ENCODE results near the gene OBSCN.

Gene OBSCN

GRCh38 chr1:228207851-228208821 lies at the start of gene OBSCN:
Gene OBSCN (plus strand): TSS chr1:228208044. CDS start chr1:228211784, 3,740 bp downstream.
- H3K9ac ChIP-seq (ENCODE audit: low read length), result no peak within 1 kb of the TSS
- no peak within 1 kb of the TSS for H3K27ac ChIP-seq (ENCODE audit: low read depth, low read length)
- no peaks in the 10 kb centered on the region for H3K4me1 ChIP-seq (ENCODE audit: insufficient read depth, low read length)
- no peaks in the 10 kb centered on the region for H3K9me3 ChIP-seq (ENCODE audit: low read length)
- peaks cover 0 to 12% of the 10 kb centered on the region in 2 donors for H3K27me3 ChIP-seq (ENCODE audit: control insufficient read depth in 1 of 2, insufficient read depth in 2 of 2, low read length in 2 of 2)
- no peaks in the 10 kb centered on the region for H3K36me3 ChIP-seq (ENCODE audit: insufficient read depth, low read length)
- H3K4me3 ChIP-seq (ENCODE audit: low read depth in 1 of 2, low read length in 2 of 2), result no peak within 1 kb of the TSS

- peaks cover 11% of the 10 kb centered on the region for H3K36me3 ChIP-seq (ENCODE audit: insufficient read depth, low read length)
- H3K4me3 ChIP-seq (ENCODE audit: low read depth in 1 of 2, low read length in 2 of 2), result no peak overlapping the region
- H3K9ac ChIP-seq (ENCODE audit: low read length), result no peak overlapping the region
- H3K4me1 ChIP-seq (ENCODE audit: insufficient read depth, low read length), result peaks cover 16% of the 10 kb centered on the region
- no peak overlapping the region for H3K27ac ChIP-seq (ENCODE audit: low read depth, low read length)
- H3K9me3 ChIP-seq (ENCODE audit: low read length), result no peaks in the 10 kb centered on the region
- peaks cover 0 to 14% of the 10 kb centered on the region in 2 donors for H3K27me3 ChIP-seq (ENCODE audit: control insufficient read depth in 1 of 2, insufficient read depth in 2 of 2, low read length in 2 of 2)
These were observed 49.5 kb upstream of the OBSCN start for GRCh38 chr1:228158151-228159007.

- peaks cover 0 to 15% of the 10 kb centered on the region in 2 donors for H3K27me3 ChIP-seq (ENCODE audit: control insufficient read depth in 1 of 2, insufficient read depth in 2 of 2, low read length in 2 of 2)
- H3K4me3 ChIP-seq (ENCODE audit: low read depth in 1 of 2, low read length in 2 of 2), result no peak overlapping the region
- no peak overlapping the region for H3K9ac ChIP-seq (ENCODE audit: low read length)
- peaks cover 8% of the 10 kb centered on the region for H3K36me3 ChIP-seq (ENCODE audit: insufficient read depth, low read length)
- H3K27ac ChIP-seq (ENCODE audit: low read depth, low read length), result no peak overlapping the region
- H3K4me1 ChIP-seq (ENCODE audit: insufficient read depth, low read length), result peaks cover 16% of the 10 kb centered on the region
- H3K9me3 ChIP-seq (ENCODE audit: low read length), result no peaks in the 10 kb centered on the region
These were observed 48.7 kb upstream of the OBSCN start for GRCh38 chr1:228159008-228159665.

- Histone ChIP-seq H3K9me3 (ENCODE audit: low read length) (no peaks in the 10 kb centered on the region), H3K27ac (ENCODE audit: low read depth, low read length) (no peak overlapping the region), H3K9ac (ENCODE audit: low read length) (no peak overlapping the region), H3K4me3 (ENCODE audit: low read depth in 1 of 2, low read length in 2 of 2) (no peak overlapping the region), H3K36me3 (ENCODE audit: insufficient read depth, low read length) (no peaks in the 10 kb centered on the region), H3K27me3 (ENCODE audit: control insufficient read depth in 1 of 2, insufficient read depth in 2 of 2, low read length in 2 of 2) (peaks cover 0 to 15% of the 10 kb centered on the region in 2 donors), H3K4me1 (ENCODE audit: insufficient read depth, low read length) (peaks cover 16% of the 10 kb centered on the region)
These were observed 47.6 kb upstream of the OBSCN start for GRCh38 chr1:228160201-228160761.

- Histone ChIP-seq H3K9ac (ENCODE audit: low read length) (no peak overlapping the region), H3K4me3 (ENCODE audit: low read depth in 1 of 2, low read length in 2 of 2) (no peak overlapping the region), H3K27me3 (ENCODE audit: control insufficient read depth in 1 of 2, insufficient read depth in 2 of 2, low read length in 2 of 2) (peaks cover 0 to 15% of the 10 kb centered on the region in 2 donors), H3K36me3 (ENCODE audit: insufficient read depth, low read length) (no peaks in the 10 kb centered on the region), H3K9me3 (ENCODE audit: low read length) (no peaks in the 10 kb centered on the region), H3K4me1 (ENCODE audit: insufficient read depth, low read length) (peaks cover 17% of the 10 kb centered on the region), H3K27ac (ENCODE audit: low read depth, low read length) (no peak overlapping the region)
These were observed 46.5 kb upstream of the OBSCN start for GRCh38 chr1:228161362-228161761.

- peaks cover 0 to 15% of the 10 kb centered on the region in 2 donors for H3K27me3 ChIP-seq (ENCODE audit: control insufficient read depth in 1 of 2, insufficient read depth in 2 of 2, low read length in 2 of 2)
- H3K27ac ChIP-seq (ENCODE audit: low read depth, low read length), result no peak overlapping the region
- no peaks in the 10 kb centered on the region for H3K36me3 ChIP-seq (ENCODE audit: insufficient read depth, low read length)
- no peak overlapping the region for H3K4me3 ChIP-seq (ENCODE audit: low read depth in 1 of 2, low read length in 2 of 2)
- H3K4me1 ChIP-seq (ENCODE audit: insufficient read depth, low read length), result peaks cover 22% of the 10 kb centered on the region
- no peak overlapping the region for H3K9ac ChIP-seq (ENCODE audit: low read length)
- H3K9me3 ChIP-seq (ENCODE audit: low read length), result no peaks in the 10 kb centered on the region
These were observed 46.0 kb upstream of the OBSCN start for GRCh38 chr1:228161866-228162265.

- Histone ChIP-seq H3K4me1 (ENCODE audit: insufficient read depth, low read length) (peaks cover 24% of the 10 kb centered on the region), H3K9ac (ENCODE audit: low read length) (no peak overlapping the region), H3K27me3 (ENCODE audit: control insufficient read depth in 1 of 2, insufficient read depth in 2 of 2, low read length in 2 of 2) (peaks cover 0 to 15% of the 10 kb centered on the region in 2 donors), H3K9me3 (ENCODE audit: low read length) (no peaks in the 10 kb centered on the region), H3K27ac (ENCODE audit: low read depth, low read length) (no peak overlapping the region), H3K36me3 (ENCODE audit: insufficient read depth, low read length) (no peaks in the 10 kb centered on the region), H3K4me3 (ENCODE audit: low read depth in 1 of 2, low read length in 2 of 2) (no peak overlapping the region)
These were observed 45.4 kb upstream of the OBSCN start for GRCh38 chr1:228162286-228163006.

- Histone ChIP-seq H3K27ac (ENCODE audit: low read depth, low read length) (no peak overlapping the region), H3K36me3 (ENCODE audit: insufficient read depth, low read length) (no peaks in the 10 kb centered on the region), H3K4me1 (ENCODE audit: insufficient read depth, low read length) (peaks cover 24% of the 10 kb centered on the region), H3K27me3 (ENCODE audit: control insufficient read depth in 1 of 2, insufficient read depth in 2 of 2, low read length in 2 of 2) (peaks cover 0 to 15% of the 10 kb centered on the region in 2 donors), H3K4me3 (ENCODE audit: low read depth in 1 of 2, low read length in 2 of 2) (no peak overlapping the region), H3K9me3 (ENCODE audit: low read length) (no peaks in the 10 kb centered on the region), H3K9ac (ENCODE audit: low read length) (no peak overlapping the region)
These were observed 44.7 kb upstream of the OBSCN start for GRCh38 chr1:228163007-228163753.

- Histone ChIP-seq H3K27me3 (ENCODE audit: control insufficient read depth in 1 of 2, insufficient read depth in 2 of 2, low read length in 2 of 2) (peaks cover 0 to 15% of the 10 kb centered on the region in 2 donors), H3K9ac (ENCODE audit: low read length) (no peak overlapping the region), H3K4me1 (ENCODE audit: insufficient read depth, low read length) (peaks cover 24% of the 10 kb centered on the region), H3K36me3 (ENCODE audit: insufficient read depth, low read length) (no peaks in the 10 kb centered on the region), H3K4me3 (ENCODE audit: low read depth in 1 of 2, low read length in 2 of 2) (no peak overlapping the region), H3K9me3 (ENCODE audit: low read length) (no peaks in the 10 kb centered on the region), H3K27ac (ENCODE audit: low read depth, low read length) (no peak overlapping the region)
These were observed 43.9 kb upstream of the OBSCN start for GRCh38 chr1:228163776-228164519.

All from muscle layer of colon (tissue), 2 donors.